Measurements from ENCODE around the gene PDE10A.

GRCh38 chr6:165647041-165647440 is 16.0 kb downstream of the PDE10A start:
- no peak for TF ChIP-seq EZH2 (IDR thresholded peaks at IDR 0.05; ENCODE audit: borderline replicate concordance, low read depth, low read length, severe bottlenecking)
- no peak for TF ChIP-seq CTCF (IDR thresholded peaks at IDR 0.05; ENCODE audit: borderline replicate concordance, extremely low read depth, low read length, poor library complexity, severe bottlenecking)

Measured in DND-41 (cell line).